ENCODE results near the gene SP4.

SP4 gene

GRCh38 chr7:21462081-21462480 is 34.2 kb downstream of the SP4 start:
- no peak overlapping the region for H3K4me3 ChIP-seq (ENCODE audit: low read depth, low read length)
- TF ChIP-seq CTCF (IDR thresholded peaks at IDR 0.05; ENCODE audit: control insufficient read depth, extremely low read depth, insufficient read depth): no peak
- no peak for DNase-seq (ENCODE audit: low read depth)

- H3K4me3 ChIP-seq (ENCODE audit: low read depth, low read length): no peak overlapping the region
- no peak for DNase-seq (ENCODE audit: low read depth)
- TF ChIP-seq CTCF (IDR thresholded peaks at IDR 0.05; ENCODE audit: control insufficient read depth, extremely low read depth, insufficient read depth): no peak
These were observed 35.6 kb downstream of the SP4 start for GRCh38 chr7:21463524-21463923.

GRCh38 chr7:21468969-21469368 is 41.1 kb downstream of the SP4 start:
- TF ChIP-seq CTCF (IDR thresholded peaks at IDR 0.05; ENCODE audit: control insufficient read depth, extremely low read depth, insufficient read depth): no peak
- DNase-seq (ENCODE audit: low read depth): no peak

GRCh38 chr7:21469894-21470293 is 42.0 kb downstream of the SP4 start:
- DNase-seq (ENCODE audit: low read depth): no peak
- TF ChIP-seq CTCF (IDR thresholded peaks at IDR 0.05; ENCODE audit: control insufficient read depth, extremely low read depth, insufficient read depth): no peak
- no peak overlapping the region for H3K4me3 ChIP-seq (ENCODE audit: low read depth, low read length)

More at GRCh38 chr7:21468969-21469368, 41.1 kb downstream of the SP4 start:
- no peak overlapping the region for H3K4me3 ChIP-seq (ENCODE audit: low read depth, low read length)

- no peak for DNase-seq (ENCODE audit: low read depth)
- TF ChIP-seq CTCF (IDR thresholded peaks at IDR 0.05; ENCODE audit: control insufficient read depth, extremely low read depth, insufficient read depth): no peak
- H3K4me3 ChIP-seq (ENCODE audit: low read depth, low read length): no peak overlapping the region
These were observed 44.1 kb downstream of the SP4 start for GRCh38 chr7:21472029-21472428.

- DNase-seq (ENCODE audit: low read depth): peak; percentile 26
- no peak for TF ChIP-seq CTCF (IDR thresholded peaks at IDR 0.05; ENCODE audit: control insufficient read depth, extremely low read depth, insufficient read depth)
- no peak overlapping the region for H3K4me3 ChIP-seq (ENCODE audit: low read depth, low read length)
These were observed 48.5 kb downstream of the SP4 start for GRCh38 chr7:21476429-21476828.

- no peak for TF ChIP-seq CTCF (IDR thresholded peaks at IDR 0.05; ENCODE audit: control insufficient read depth, extremely low read depth, insufficient read depth)
- no peak for DNase-seq (ENCODE audit: low read depth)
- no peak overlapping the region for H3K4me3 ChIP-seq (ENCODE audit: low read depth, low read length)
These were observed 53.0 kb downstream of the SP4 start for GRCh38 chr7:21480693-21481403.
